NCI-H187 treated with DMSO at 0.1 percent for 48 hours (cell line): ENCODE data around the gene CNTNAP5.

Experiments
- DNase-seq: peaks from one replicate; lab custom pipeline; 2025; lab: John Stamatoyannopoulos, UW

The CNTNAP5 gene

DNA sequence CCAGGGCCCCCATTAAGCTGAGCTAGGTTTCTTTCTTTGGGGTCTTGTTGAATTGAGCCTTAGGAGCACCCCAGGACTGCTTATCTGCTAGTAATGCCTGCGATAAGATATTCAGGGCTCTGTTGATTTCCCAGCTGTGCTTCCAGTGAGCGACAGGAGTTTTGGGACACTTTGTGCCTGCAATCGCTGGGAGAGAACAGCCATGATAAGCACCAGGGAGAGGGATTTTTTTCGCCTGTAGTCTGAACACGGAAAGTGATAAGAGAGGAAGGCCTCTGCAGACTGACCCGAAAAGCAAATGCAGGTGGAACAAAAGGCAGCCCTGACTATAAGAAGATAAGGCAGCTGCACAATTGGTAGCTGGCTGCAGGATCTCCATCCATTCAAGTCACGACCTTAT, 244.3 kb downstream of the CNTNAP5 start:
- no peak for DNase-seq

DNA sequence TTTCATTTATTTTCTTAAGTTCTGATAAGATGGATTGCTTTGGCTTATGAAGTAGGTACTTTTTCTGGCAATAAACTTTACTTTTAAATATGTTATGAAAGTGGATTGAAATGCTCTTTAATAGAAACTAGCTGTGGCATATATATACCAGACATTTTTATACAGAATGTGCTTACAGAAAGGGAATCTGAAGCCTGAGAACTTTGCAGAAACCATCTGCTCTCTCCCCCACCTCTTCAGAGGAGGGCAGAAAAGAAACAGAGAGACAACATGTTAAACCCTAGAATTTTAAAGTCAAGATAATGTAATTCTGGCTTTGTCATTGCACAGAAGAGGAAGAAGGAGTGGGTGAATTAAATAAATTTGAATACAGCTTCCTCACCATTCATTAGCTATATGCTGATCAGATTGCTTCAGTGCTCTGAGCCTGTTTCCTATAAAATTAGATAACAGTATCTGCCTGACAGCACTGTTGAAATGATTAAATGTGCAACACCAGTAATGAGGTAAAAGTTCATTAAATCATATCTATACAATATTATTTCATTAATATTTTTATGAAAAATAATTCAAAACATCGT, 247.3 kb downstream of the CNTNAP5 start:
- no peak for DNase-seq

DNA sequence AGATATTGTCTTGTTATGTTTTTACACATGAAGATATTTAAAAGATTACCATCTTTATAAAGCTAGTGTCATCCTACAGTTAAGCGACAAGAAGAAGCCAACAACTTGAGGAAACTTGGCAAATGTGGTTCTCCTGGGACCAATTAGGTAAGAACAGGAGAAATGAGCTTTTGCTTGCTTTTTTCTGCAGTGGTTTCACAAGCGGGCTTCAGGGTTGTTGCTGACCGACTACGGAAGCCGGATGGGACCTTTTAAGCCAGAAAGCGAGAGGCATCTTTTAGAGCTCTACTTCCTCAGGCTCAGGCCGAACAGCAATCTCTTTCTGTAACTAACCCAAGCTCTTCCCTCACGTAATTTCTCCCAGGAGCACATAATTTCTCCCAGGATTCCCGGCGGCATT, 256.5 kb downstream of the CNTNAP5 start:
- no peak for DNase-seq

DNA sequence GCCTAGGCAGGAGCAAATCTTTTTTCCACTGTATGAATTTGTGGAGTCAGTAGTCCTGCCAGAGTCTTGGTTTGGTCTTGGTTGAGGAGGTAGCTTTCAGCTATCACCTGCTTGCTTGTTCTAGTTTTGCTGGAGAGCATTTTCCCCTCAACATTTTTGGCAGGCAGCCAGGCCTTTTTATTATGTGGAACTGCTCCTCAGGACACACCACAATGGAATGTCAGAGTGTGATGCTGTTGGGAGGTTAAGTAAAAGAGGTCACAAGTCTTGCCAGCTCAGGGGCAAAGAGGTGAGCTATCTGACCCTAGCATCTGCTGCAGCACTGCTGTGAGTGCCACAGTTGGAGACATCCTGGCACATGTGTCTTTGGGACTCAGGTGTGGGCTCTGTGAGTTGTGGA, 258.0 kb downstream of the CNTNAP5 start:
- peak; percentile 0 for DNase-seq

DNA sequence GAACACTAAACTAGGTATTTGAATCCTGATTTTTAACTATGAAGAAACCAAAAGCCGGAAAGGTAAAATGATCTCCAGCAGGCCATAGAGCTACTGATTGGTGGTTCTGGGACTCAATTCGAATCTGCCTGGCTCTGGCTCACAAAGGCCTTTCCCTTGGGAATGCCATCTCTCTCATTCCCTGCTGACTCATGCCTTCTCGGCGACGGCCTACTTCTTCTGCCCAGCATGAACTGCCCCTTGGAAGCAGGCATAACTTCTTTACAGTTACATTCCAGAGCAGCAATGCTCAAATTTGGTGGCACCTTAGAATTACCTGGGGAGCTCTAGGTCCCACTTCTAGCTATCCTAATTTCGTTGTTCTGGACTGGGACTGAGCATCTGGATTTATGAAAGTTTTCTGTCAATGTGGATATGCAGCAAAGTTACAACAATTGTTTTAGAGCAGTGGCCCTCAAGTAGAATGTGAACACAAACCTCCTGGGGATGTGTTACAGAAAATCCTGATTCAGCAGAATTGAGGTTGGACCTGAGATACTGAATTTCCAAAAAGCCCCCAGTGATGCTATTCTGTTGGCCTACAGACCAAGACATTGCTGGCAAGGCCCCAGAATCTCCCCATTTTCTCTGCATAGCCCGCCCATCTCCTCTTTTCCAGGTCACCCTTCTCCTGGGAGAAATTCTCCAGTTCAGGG, 261.1 kb downstream of the CNTNAP5 start:
- no peak for DNase-seq

DNA sequence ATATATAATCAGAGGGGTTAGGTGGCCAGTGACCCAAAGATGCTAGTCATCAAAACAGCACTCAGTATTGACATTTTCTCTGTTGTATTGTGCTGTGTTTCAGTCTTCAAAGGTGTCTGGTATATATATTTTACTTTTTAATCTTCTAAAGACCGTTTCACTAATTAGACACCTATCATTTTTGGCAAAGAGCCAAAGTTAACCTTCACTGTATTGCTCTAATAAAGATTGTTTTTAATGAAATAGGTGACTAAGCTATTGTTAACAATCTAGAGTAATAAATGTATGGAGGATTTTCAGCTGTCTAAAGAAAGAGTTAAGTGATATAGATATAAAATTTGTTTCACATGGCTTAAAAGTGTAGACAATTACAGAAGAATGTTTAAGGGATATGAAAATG, 264.0 kb downstream of the CNTNAP5 start:
- DNase-seq, result no peak

DNA sequence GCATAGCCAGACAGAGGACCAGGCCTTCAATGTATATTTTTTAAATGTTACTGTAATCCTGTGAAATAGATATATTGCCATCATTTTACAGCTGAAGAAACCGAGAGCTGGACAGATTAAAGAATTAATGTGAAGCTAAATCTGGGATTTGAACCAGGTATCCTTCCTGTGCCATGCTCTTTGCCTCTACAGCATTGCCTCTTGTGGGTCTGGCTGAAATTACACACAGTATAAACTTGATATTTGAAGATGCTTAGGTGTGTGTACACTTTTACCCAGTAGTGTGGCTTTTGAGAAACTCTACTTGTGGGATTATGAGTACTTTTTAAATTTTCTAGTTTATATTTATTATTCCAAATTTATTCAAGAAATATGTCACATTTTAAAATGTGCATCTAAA, 264.5 kb downstream of the CNTNAP5 start:
- DNase-seq, result no peak

DNA sequence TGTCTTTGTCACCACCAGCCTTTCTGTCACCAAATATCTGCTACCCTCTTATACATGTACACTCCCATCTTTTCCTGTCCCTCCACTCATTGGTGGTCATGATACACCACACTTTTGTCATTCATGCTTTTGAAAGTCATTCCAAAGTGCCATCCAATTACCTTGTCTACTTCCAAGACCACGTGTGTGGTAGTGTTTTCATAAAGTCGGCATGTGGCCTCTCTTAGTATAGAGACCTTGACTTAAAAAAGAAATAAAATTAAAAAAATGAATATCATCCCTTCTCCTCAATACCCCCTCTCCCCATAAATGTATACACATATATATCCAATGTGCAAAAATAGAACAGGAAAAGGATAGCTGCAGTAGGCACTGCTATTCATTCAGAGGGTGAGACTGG, 271.4 kb downstream of the CNTNAP5 start:
- DNase-seq, result no peak

DNA sequence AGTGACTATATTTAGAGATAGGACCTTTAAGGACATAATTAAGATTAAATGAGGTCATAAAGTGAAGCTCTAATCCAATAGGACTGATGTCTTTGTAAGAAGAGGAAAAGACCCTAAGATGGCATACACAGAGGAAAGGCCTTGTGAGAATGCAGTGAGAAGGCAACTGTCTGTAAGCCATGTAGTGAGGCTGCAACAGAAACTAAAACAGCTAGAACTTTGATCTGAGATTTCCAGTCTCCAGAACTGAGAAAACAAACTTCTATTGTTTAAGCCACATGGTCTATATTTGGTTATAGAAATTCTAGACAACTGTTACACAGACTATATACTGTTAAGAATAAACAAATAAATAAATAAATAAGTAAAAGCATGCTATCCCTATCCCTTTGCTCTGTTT, 276.8 kb downstream of the CNTNAP5 start:
- DNase-seq, result no peak

DNA sequence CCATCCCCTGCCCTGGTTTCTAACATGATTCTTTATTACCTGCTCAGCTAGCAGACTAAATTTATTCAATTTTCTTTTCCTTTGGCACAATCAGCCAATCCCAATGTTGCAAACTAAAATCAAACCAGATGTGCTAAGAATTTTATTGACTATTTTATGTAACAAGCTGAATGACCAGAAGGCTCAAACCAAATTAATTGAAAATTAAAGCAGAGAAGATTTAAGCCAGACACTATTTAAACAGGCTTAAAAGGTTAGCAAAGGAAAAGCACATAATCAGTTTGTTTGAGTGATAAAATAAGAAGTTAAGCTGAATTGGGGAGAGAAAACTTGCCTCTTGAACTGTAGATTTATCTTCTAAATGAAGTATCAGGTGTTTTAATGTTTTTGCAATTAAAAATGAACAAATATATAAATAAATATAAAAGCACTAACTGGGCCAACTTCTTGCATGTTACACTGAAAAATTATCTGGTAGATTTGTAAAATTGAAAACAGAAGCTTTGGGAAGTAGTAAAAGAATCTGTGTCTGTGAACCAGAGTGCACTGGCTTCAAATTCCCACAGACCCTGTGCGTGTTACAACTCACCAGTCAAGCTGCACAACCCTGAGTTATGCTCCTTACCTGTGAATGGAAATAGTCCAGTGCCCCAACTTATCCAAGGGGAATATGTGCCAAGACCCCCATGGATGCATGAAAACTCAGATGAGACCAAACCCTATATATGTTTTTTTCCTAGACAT, 283.4 kb downstream of the CNTNAP5 start:
- no peak for DNase-seq

DNA sequence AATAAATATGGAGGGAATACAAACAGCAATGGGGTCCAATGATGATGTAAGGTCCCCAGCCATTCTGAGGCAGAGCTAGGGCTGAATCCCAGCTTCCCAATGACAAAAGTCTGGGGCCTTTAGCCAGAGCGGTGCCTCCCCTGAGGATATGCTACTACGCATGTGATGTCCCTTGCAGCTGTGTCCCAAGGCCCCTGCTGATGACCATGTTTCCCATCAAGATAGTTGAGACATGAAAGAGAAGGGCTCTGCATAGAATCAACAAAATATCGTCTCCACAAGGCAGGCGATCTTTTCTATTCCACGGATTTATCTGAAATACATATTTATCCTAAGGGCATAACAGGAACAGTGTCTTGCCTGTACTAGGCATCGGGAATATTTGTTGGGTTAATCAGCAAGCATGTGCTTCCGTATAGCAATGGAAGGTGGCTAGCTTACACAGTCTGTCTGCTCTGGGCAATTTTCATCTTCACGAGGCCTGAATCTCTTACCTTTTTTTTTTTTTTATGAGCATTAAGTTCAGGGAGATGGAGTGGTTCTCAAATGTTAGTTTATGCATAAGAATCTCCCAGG, 284.6 kb downstream of the CNTNAP5 start:
- no peak for DNase-seq

DNA sequence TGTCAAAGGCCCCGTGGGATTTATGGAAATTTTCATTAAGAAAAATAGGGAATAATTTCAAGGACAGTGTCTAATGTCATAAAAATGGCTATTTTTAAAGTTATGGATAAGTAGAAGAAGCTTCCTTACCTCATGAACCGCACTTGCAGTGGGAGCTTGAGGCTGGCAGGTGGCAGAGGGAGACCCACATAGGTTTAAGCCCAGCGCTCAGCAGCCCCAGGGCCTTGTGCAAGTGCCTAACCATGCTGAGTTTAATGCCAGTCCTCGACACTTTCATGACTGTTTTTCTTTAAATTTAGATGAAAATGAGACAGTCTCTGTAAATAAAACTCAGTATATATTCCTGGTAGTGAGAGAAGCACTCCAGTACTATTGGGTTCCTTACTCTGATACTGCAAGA, 285.6 kb downstream of the CNTNAP5 start:
- DNase-seq, result no peak

DNA sequence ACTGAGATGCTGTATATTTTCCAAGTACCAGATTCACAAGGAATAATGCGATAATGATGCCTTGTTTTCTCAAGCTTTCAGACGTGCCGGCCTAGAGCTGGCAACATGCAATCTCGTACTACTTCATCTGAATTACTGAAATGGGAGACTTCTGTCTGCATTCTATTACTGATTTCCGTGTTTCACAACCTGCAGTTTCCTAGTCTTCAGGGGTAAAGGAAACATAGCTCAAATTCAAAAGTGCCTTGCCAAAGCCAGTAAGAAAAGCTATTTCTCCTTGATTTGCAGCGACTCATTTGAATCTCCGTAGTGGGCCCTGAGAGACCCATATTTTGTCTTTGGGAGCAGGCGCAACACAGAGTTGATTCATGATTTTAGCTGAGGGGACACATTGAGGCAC, 289.0 kb downstream of the CNTNAP5 start:
- no peak for DNase-seq

DNA sequence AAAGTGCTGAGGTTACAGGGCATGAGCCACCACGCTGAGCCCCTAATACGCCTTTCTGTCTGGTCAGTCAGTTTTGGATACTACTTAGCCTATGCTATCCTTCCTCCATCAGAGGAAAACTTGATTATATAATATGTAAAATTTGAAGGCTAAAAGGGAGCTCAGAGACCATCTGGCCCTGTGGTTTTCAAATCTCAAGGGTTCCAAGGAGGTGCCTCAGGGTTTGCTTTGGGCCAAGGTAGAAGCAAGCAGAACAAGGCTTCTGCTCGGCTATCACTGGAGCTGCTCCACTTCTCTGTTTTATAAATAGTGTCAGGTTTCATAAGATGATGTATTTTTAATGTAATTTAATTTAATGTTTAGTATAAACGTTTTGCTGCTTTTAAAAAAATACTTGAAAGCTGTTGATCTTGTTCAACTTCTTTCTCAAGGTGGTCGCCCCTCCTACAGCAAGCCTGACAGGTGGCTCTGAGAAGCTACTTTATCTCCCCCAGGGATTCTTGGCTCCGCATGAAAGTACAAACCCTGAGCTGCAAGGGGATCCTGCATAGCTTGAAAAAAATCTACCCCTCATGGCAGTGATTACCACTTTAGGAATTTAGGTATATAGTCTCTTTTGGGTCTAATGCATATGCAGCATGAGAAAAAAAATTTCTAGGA, 290.3 kb downstream of the CNTNAP5 start:
- no peak for DNase-seq

DNA sequence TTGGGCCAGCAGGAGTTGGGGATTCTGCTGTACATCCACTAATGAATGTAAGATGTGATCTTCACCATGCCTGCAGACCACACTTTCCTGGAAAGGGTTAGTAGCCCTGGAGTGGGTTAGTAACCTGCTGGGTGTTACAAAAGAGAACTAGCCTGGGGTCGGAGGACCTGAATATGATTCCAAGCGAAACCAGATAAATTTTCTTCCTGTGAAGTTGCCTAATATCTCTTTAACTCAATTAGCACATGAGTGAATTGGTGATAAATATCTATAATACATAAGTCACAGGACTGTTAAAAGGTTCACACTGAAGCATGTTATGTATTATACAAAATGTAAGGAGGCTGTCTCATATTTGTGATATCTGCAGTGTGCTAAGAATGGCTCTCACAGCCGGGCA, 291.0 kb downstream of the CNTNAP5 start:
- DNase-seq, result no peak

DNA sequence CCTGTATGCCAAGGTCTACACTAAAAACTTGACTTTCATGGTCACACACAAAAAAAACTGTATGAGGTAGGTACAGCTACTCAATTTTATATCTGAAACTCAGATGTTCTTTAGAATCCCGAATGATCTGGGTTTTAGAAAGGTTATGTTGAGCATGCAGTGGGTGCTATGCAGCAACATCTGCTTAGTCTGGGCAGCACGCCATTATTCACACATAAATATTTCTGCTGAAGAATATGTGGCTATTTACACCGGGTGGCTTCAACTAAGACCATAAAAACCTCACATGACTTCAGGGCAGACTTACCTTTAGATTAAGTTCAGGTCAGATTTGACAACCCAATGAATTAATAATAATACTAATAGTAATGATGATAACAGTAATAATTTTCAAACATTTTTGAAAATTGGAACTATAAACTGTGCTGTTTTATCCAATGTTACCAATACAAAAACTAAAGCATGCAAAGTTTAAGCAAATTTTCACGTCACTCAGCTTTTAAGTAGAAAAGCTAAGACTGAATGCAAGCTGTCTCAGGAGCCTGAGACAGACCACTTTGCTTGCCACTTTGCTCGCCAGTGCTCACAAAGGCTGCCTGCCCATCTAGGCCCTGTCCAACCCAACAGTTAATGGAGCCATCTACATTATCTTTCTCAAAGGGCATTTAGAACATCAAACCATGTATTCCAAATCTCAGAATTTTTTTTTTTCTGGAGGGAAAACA, 292.0 kb downstream of the CNTNAP5 start:
- no peak for DNase-seq

DNA sequence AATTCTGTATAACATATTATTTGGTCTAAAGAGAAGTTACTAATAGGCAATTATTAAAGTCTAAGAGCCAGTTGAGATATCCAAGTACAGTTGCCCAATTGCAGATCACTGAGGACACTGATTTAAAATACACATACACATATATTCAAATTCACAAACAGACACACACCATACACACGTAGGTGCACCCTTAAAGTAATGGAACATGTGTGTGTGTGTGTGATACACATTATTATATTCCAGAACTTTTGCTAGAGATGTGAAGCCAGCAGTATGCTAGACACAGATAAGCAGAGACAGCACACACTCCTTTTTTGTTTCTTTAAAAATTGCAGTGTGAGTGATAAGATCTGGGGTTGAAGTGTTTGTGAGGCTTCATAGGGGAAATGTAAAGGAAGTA, 292.5 kb downstream of the CNTNAP5 start:
- no peak for DNase-seq

DNA sequence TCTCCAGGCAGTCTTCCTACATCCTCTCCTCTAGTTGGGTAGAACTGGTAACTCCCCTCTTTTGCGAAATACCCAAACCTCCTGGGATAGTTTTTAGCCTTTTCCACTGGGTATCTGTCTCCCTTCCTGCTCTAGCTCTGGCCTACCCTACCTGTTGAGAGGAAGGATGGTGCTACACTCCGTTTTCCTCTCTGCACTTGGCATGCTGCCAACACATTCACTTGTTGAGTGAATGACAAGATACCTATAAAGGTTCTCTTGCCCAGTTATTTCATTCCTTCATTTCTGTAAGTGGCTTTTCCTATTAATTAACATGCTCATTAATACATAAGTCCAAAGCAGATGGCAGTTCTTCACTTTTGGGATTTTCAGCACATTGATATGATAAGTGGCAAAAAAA, 293.8 kb downstream of the CNTNAP5 start:
- no peak for DNase-seq

DNA sequence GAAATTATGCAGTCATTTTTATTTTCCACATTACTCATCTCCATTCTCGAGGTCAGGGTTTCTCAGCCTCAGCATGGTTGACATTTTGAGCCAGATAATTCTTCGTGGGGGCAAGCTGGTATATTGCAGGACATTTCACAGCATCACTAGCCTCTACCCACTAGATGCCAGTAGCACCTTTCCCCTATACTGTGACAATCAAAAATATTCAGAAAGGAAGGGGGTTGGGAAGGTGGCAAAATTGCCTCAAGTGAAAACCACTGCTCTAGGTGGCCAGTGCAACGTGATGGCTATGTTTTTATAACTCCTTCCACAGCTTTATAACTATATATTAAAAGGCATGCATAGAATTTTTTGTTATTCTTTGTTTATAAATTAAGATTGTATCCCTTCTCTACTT, 294.5 kb downstream of the CNTNAP5 start:
- DNase-seq, result no peak

DNA sequence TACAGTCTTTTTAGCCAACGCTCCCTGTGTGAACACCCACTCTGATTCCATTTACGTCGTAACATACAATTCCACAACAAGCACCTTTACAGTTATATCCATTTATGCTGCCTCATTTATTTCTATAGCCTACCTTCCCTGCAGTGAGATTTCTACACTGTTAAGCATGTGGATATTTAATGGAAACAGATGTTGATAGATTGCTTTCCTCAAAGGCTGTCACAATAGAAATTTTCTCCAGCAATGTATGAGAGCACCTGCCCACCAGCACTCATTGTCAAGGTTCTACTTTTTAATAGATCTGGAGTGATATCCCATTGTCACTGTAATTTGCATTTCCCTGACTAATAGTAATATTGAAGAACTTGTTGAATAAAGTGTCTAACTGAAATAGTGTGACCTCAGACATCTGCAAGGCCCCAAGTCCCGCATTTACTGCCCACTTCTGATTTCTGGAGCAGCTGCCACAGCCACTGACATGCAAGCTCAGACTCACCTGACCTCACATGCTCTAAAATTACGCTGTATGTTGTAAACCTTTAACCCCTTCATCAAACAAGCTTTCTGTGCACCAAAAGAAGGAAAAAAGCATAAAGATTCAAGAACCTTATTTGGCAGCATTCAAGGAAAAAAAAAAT, 295.1 kb downstream of the CNTNAP5 start:
- peak; percentile 46 for DNase-seq

DNA sequence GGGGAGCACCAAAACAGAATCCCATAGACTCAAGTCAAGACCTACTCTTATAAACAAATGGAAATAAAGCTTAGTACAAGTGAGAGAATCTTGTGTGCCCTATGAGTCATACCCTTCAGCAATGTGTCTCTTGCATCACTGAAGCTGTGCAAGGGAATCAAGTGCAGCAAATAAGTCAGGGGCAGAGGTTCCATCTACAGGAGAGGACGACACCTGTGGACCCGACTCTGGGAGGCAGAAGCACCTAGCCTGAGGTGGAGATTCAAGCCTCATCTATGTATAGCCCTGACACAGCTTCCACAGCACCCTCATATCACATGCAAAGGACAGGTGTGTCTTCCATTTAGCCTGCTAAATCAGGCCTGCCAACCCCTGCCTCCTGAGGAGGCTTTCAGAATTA, 298.2 kb downstream of the CNTNAP5 start:
- no peak for DNase-seq
